HG03442 (cell line): ENCODE measurements around the gene ASB7.
"Not testable (repeated sequence)": the region's sequence is repeated elsewhere in the genome, so short reads cannot be mapped to it uniquely, and the experiment has no call there.

Experiments
- ATAC-seq: cut with Tn5 transposase; IDR thresholded peaks from one replicate; pipeline ENCODE4 v1.9.1; 2021; ENCODE audit warnings: mild to moderate bottlenecking, moderate library complexity; ENCODE audit not compliant: unreplicated experiment

Gene ASB7

DNA sequence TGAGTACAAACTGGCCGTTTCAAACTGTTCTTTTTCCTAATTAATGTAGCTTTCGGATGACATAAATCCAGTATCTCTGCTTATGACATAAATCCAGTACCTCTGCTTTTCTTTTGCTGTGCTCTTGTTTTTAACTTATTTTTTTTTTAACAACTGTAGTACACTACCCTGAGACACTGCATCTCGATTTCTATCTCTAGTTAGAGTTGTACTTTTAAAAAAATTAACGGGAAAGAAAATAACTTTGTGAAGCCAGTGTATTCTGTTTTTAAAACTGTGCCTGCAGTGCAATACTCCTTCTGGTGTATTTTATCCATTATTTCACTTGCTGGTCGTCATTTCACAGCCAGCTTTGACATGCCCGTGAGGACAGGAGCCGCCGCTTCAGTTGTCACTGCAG lies 46.6 kb downstream of the ASB7 start:
- no peak for ATAC-seq

DNA sequence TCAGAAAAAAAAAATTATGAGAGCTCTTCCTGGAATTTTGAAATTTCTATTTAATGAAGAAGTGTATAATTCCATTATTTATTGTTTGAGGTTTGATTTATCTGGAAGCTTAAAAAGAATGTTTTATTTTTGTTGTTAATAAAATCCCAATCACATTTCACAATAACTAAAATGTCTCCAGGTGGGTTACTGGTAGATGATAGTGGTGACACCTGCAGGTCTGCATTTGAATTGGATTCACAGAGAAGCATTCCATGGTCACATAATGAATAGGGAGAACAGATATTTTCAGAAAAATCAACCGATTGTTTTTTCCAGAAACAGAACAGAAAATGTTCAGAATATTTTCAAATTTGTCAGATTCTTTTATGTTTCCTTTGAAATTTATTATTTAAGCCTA lies 48.3 kb downstream of the ASB7 start:
- ATAC-seq: no peak

DNA sequence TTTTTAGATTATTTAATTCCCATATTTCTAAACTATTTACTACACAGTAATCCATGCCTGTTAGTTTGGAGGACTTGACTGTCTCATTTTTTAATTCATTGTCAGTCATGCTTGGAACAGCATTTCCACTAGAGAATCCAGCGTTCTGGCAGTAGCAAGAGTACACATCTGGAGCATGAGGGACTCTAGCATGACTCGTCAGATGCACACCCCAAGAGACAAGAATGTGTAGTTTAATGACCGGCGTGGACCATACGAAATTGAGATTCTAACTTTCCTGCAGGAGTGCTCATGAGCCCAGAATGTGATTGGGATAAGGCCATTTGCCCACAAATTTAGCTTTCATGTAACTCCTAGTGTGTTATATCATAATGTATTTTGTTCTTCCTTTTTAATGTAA lies 48.9 kb downstream of the ASB7 start:
- ATAC-seq: no peak

DNA sequence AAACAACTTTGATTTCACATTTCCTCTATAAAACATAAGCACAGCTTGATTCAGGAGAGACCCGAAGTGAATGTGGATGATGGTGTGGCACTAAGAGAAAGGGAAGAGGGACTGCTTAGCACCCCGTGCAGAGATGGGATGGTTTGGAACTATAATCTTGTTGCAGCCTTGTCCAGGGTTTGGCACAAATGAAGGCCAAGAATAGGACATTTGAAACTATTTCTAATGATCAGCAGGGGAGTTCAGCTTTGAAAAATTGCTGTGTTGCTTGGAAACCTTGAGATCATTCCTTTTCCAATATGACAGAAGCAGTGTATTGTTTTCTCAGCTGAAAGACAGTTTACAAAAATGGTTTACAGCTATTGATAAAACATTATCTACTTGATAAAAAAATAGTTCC lies 49.7 kb downstream of the ASB7 start:
- ATAC-seq: no peak

DNA sequence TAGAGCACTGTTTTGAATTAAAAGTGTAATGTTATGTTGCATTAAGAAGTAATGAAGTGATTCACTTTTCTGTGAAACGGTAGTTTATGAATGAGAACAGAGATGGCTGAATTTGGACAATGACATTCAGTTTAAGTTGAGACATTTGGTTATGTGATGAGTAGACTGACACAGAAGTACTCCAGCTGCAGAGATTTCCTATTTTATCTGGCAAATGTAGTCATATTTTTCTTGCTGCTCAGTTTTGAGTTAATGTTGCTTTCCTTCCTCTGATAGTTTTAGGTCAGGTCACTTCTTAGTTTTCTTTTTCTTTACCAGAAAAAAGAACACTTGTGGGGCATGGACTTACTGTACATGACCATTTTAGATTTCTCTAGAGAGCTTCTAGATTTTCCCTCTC lies 51.2 kb downstream of the ASB7 start:
- ATAC-seq: no peak

DNA sequence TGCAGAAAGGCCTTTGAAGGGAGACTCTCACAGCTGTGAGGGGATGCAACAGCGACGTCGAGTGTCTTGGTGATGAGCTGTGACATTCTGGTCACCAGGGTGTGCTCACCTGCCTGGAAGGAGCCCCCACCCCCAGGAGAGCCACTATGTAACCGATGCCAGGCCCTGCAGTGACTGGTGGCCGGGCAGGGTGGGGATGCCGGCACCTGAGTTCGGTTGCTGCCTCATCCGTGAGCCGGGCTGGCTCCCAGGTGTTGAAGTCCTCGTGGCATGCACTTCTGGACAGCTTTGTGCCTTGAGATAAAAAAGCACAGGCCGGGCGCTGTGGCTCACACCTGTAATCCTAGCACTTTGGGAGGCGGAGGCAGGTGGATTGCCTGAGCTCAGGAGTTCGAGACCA lies 56.5 kb downstream of the ASB7 start:
- ATAC-seq: no peak

DNA sequence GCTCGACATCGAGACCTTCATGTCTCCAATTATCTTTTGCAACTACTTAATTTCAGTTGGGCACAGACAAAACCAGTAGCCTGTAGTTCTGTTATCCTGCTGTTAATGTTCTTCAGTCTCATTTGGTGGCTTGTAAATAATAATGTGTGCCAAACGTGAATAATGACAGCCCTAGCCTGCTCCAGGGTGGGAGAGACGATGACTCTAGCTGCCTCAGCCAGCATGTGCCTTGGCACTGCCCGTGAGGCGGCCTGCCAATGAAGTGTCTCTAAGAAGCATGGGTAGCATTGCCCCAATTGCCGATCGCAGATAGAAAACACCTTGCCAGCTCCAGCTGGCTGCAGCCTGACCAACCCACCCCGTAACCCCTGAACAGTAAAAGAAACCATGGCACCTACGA lies 58.8 kb downstream of the ASB7 start:
- no peak for ATAC-seq

DNA sequence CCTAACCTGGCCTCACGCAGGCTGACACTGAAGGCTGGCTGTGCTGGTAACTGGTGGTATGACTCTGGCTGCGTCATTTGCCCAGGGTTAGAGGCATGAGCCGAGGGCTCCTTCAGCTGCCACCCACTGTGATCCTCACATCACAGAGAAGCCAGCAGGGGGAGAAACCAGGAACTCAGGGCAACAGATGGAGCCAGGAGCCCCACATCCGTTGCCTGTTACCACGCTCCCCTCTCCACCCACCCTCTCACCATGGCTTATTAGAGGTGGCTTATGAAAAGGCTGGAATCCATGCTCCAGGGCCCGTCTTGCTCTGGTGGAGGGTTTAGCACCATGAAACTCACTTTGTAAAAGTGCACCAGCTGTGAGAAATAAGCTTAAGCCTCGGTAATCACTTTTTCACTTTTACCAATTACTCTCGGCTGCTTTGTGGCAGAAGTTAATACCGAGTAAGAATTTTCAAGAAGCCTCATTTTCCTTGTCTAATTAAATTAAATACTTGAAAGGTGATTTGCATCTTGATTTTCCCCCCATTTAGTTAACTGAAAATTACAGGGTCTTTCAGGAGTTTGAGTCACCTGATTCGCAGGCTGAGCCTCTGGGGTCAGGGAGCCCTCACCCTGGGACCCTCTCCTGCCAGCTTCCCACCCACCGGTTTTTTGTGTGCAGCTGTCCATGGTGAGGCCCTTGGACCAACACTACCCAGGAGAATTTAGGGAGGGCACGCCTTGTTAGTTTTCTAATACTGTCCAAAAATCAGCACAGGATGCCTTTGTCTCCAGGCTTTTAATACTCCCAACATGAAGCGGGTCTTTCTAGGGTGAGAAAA lies 60.9 kb downstream of the ASB7 start:
- ATAC-seq: no peak

DNA sequence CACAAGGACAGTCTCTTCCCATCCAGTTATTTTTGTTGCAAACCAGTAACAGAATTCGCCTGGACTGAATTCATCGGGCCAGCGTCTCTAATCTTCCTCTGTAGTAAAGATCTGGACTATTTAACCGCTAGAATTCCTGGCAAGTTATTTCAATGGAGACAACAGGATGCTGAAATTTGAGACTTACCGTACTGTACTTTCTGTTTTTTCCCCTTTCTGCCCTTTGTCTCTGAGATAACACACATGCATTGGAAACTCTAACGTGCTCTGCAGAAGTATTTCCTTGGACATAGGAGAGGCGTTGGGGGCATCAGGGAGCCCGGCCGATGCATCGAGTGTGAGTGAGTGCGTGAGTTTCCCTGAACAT lies 61.5 kb downstream of the ASB7 start:
- no peak for ATAC-seq

DNA sequence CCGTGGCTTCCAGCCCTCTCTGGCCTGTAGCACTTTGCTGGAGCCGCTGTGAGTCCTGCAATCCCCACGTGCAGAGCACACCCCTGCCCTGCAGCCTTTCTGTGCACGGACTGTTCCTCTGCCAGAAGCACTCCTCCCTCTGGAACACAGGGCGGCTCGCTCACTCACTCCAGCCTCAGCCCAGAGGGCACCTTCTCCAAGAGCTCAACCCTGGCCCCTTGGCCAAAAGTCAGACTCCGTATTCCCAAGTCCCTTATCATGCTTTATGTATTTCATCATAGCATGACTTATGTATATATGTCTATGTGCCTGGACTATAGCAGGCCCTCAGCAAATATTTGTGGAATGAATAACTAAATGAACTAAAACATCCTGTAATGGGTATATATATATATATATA lies 63.2 kb downstream of the ASB7 start:
- no peak for ATAC-seq

DNA sequence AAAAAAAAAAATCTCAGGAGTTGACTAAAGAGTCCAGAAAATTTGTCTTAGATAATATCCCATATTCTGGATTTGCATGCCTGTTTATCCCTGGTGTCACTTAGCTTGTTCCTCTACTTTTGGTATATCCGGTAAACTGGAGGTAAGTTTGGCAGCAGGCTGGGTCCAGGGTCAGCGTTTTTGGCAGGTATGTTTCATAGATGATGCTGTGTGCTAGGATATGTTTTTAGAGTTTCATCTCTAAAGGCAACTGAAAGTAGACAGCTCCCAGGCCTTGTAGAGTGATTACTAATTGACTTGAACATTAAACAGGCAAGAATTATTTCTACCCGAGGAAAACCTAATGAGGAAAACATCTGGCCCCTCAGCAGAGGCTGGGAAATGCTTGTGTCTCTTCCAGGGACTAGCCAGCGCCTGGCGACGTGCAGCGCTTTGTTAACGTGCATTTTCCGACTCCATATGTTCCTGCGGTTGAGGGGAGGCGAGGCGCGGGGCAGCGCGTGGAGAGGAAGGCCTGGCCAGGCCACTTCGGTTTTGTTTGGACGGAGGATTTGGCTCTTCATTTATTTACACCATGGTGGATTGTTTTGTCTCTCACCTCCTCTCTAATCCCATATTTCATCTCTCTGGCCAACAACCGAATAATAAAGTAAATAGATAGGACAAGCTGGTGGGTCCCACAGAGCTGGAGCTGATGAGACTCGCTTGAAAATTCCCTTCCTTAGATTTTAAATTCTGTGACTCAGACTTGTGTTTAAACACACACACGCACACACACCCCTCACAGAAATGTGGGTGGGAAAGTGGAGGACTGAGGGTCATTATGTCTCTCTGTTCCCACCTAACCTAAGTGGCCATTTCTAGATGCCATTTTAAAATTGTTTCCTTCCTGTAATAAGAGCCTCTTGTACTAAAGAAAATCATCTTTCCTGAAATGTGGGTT lies 65.3 kb downstream of the ASB7 start:
- ATAC-seq: no peak

DNA sequence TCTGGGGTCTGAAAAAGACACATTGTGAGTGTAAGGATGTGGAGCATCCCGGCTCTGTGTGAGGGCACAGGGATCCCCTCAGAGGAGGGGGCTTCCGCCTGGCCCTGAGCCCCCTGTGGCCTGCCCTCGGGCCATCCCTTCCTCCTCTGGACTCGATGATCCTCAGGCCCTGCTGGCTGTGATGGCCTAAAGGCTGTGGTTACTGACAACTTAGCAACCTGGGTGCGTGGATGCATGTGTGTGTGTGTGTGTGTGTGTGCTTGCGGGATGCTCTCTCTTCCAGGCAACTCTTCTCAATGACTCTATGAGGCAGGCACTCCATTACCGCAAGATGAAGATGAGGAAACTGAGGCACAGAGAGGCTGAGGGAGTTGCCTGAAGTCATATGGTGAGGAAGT lies 66.0 kb downstream of the ASB7 start:
- ATAC-seq: no peak

DNA sequence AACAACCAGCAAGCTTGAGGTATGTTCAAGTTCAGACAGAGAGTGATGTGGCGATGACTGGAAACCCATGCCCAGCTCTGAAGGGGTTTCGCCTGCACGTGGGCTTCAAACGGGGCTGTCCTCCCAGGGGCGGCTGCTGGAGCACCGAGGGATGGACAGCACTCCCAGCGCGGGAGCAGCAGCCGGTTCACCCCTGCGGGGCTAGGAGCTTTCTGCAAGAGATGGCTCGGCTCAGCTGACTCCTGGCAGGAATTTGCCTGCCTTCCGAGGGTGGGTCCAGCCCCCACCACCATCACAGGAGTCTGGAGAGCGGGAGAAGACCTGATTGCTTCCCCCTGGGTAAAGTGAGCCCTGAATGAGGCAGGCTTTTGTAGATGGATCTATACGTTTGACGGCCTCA lies 66.9 kb downstream of the ASB7 start:
- ATAC-seq: no peak

DNA sequence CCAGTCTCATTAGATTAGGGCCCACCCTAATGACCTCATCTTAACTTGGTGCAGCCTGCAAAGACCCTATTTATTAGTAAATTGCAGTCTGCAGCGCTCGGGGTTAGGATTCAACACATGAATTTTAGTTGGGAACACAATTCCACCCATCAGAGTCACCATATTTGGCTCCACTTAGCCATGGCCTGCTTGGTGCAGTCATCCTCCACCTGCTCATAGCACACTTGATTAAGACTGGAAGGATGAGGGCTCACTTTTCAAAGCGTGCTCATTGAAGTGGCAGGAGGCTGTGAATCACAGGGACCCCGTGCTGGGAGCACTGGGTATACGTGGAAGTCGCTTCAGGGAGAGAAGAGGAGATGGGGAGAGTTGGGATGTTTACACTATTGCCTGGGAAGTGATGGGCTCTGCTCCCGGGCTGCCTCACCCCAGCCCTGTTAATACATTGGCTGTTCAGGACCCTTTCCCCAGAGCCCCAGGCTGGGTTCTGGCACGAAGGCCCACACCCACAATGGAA lies 68.2 kb downstream of the ASB7 start:
- no peak for ATAC-seq

DNA sequence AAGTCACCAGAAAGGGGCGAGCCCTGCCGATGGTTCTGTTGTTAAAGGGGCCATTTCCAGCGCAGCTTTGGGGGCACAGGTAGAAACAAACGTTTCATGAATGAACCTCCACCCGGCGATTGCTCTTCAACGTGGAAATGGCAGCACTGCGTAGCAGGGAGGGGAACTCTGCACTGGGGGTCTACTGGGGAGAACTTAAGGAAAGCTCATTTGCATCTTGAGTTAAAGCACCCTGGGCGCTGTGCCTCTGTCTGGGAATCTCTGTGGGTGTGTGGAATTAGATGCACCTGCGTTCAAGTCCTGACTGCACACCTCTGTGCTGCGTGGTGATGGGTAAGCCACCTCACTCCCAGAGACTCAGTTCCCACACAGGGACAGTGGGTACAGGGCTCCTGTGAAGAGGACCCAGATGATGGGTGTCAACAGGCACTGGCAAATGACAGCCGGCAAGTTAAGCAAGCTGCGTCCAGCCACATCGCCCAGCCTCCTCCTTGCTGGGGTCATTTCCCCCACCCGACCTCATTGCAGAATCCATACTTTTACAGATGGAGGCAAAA lies 68.8 kb downstream of the ASB7 start:
- no peak for ATAC-seq

DNA sequence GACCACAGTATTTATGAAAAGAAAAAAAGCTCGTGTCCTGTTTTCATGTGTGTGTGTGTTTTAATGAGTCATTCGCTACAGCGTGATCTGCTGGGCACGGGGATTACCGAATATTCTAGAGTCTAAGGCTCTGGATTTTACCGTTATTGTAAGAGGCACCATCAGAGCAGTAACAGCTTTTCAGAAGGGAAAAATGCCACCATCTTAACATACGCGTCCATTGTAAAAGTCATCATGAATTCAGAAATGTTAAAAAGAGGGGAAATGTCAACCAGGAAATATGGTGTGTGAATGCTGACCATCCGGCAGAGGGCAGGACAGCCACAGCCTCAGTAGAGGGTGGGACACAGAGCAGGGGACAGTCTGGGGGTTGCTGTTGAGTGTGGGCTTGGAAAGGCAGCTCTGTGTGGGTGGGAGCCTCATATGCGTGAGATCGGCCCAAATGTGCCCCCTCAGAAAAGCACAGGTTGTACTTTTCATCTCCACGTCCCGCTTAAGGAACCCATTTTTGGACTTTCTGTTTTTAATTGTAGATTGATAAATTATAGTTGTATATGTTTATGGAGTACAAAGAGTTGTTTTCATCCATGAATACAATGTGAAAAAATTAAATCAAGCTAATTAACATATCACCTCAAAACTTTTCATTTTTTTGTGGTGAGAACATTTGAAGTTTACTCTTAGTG lies 69.6 kb downstream of the ASB7 start:
- ATAC-seq: no peak

DNA sequence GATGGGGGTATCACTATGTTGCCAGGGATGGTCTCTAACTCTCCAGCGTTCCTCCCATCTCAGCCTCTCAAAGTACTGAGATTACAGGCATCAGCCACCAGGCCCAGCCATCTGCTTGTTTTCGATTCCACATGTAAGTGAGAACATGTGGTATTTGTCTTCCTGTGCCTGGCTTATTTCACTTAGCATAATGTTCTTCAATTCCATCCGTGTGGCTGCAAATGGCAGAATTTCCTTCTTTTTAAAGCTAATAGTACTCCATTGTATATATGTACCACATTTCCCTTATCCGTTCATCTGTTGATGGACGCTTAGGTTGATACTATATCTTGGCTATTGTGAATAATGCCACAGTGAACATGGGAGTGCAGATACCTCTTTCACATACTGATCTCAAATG lies 70.6 kb downstream of the ASB7 start:
- no peak for ATAC-seq

DNA sequence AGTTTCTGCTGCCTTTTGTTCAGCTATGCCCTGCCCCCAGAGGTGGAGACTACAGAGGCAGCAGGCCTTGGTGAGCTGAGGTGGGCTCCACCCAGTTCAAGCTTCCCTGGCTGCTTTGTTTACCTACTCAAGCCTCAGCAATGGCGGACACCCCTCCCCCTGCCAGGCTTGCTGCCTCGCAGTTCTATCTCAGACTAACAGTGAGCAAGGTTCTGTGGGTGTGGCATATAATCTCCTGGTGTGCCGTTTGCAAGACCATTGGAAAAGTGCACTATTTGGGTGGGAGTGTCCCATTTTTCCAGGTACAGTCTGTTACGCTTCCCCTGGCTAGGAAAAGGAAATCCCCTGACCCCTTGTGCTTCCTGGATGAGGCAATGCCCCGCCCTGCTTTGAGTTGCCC lies 76.8 kb downstream of the ASB7 start:
- not testable (repeated sequence) for ATAC-seq

DNA sequence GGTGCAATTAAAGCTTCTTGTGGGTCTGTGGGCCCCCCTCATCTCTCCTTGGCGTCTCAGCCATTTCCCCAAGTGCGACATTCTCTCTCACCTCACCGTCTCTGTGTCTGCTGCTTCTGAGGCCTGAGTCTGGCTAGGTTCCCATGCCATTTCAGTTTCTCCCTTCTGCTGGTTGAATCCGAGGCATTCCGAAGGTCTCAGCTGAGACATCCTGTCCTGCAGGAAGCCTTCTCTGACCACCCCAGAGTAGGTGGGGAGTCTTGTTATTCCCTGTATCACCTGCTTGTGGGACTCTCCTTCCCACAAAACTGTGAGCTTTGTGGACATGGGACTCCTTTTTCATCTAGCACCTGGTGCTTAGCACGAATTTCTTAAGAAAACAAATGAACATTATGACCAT lies 78.3 kb downstream of the ASB7 start:
- no peak for ATAC-seq

DNA sequence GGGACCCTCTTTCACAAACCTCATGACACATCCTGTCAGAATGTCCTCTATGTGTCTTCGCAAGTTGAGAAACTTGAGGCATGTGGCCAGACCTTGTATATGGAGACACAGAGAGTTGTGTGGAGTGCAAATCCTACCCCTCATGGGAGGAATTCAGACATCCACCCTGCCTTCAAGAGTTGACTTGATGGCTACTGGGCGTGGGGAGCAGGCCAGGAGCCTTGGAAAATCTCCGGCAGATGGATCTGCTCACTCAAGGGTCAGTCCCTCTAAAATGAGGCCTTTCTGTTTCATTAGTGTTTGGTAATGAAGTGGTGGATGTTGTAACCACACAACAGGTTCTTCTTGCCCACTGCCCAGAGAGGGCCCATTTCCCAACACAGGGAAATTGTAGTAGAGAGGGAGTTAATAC lies 79.0 kb downstream of the ASB7 start:
- ATAC-seq: no peak

DNA sequence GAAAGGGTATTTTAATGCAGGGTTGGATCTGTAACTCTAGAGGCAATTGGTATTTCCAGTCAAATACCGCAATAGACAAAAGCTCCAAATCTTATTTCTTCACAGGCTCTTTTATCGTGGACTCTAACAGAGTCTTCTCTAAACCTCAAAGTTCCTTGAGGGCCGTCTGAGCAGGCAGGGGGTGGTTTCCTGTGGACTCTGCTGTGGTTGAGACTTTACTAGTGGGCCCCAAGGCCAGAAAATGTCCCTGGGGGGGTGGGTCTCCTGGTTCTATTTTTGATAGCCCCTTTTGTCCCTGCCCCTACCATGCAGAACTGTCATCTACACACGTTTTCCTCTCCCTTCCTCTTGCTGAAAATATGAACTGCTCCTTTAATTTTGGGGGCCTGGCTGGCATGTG lies 80.1 kb downstream of the ASB7 start:
- no peak for ATAC-seq
